GM12801 (cell line): ENCODE measurements around the gene TMEM273.

Experiments
- TF ChIP-seq, protein P1 (sequence below): IDR thresholded peaks from one replicate; pipeline ENCODE4 v1.5.1; 2011; ENCODE audit warnings: control low read depth; ENCODE audit not compliant: insufficient read length; ENCODE audit errors: extremely low read depth

TMEM273 gene

DNA sequence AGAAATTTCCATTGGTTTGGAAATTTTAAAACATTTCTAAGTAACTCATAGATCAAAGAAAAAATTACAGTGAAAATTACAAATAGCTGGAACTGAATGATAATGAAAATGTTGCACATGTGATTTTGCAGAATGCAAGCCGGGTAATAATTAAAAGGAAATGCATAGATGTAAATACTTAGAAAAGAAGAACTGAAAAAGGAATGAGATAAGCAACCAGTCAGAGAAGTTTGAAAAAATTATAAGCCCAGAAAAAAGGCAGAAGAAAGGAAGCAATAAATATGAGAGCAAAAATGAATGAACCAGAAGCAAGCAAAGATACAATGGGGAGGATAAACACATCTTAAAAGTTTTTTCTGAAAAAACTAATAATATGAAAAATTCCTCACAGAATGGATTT lies 3.2 kb upstream of the TMEM273 start:
- TF ChIP-seq, protein P1, sequence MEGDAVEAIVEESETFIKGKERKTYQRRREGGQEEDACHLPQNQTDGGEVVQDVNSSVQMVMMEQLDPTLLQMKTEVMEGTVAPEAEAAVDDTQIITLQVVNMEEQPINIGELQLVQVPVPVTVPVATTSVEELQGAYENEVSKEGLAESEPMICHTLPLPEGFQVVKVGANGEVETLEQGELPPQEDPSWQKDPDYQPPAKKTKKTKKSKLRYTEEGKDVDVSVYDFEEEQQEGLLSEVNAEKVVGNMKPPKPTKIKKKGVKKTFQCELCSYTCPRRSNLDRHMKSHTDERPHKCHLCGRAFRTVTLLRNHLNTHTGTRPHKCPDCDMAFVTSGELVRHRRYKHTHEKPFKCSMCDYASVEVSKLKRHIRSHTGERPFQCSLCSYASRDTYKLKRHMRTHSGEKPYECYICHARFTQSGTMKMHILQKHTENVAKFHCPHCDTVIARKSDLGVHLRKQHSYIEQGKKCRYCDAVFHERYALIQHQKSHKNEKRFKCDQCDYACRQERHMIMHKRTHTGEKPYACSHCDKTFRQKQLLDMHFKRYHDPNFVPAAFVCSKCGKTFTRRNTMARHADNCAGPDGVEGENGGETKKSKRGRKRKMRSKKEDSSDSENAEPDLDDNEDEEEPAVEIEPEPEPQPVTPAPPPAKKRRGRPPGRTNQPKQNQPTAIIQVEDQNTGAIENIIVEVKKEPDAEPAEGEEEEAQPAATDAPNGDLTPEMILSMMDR, result no peak

DNA sequence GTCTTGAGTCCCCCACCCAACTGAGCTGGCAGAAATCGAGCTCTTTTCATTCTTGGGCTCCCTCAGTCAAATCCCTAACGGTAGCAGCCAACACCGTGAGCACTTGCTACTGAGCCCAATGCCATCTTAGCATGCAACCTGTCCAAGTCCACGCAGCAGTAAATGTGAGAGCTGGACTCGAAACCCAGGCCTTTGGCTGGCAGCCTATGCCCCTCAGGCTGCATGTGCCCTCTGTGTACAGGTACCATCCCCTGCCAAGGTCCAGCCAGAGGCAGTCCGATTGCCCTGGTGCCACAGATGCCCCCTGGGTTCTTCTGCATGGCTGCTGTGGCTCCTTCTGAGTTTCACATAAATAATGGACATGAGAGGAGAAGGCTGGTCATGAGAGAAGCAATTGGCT lies 1.2 kb upstream of the TMEM273 start:
- TF ChIP-seq, protein P1, result no peak

DNA sequence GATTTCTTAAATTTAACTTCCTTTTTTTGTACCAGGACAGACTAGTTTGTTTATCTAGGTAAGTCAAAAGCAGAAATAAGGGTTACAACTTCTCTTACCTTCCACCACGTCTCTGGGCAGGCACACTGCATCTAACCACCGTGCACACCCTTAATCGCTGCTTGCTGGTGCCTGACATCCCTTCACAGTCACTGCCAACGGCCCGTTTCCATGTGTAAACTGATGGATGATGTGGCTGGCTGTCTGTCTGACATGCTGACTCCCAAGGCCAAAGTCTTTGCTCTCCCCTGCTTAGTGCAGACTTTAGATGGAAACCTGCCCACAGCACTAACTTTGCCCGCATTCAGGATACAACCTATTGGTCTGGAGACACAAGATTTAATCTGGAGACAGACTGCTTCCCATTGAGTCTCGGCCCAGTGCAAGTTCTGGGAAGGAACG lies 1.1 kb downstream of the TMEM273 start:
- TF ChIP-seq, protein P1, result no peak

DNA sequence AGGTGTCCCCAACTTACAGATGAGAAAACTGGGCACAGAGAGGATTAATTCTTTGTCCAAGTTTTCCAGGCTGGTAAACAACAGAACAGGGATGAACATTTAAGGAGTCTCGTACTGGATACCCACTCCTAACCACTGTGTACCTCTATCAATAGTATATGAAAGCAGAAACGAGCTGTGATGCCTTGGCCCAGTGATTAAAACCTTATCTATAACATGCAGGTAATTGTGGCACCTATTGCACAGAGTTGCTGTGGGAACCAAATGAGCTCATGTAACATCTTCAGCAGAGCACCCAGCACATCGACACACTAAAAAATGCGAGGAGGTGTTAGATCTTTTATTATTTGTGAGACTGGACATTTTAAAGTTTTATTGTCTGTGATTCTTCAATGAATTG lies 1.6 kb downstream of the TMEM273 start:
- TF ChIP-seq, protein P1, result no peak

DNA sequence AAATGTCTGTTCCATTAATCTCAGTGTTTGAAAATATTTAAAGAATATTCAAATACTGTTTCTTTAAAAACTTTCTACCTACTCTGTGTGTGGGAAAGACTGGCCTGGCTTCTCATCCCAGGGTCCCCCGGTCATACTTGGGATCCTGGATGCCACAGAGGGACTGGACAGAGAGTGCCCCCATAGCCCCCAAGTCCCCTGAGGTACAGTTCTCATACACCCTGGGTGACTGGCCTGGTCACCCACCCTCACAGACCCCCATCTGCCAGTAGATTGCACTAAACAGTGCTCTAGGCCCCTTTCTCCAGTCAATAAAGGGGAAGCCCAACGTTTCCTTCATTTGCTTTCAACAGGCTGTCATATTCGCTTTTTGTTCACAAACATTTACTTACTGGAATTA lies 3.0 kb downstream of the TMEM273 start:
- TF ChIP-seq, protein P1, result no peak

- TF ChIP-seq, protein P1, result no peak
These were observed 3.5 kb downstream of the TMEM273 start for GRCh38 chr10:49184642-49185111.

- TF ChIP-seq, protein P1, result no peak
These were observed 4.3 kb downstream of the TMEM273 start for GRCh38 chr10:49183596-49184542.
